ENCODE results near the gene LDB2. TPM values are rescaled to one million over a fixed set of nuclear protein-coding genes. Genes with fewer than 3 reads are reported as not detected.

LDB2 gene
- total and polyA plus RNA-seq, 3 donors from 2014 or later = 14.6 to 17.8 (median 15.7) TPM

GRCh38 chr4:16537926-16538325, 360.5 kb downstream of the LDB2 start:
- no peaks in the 10 kb centered on the region for H3K36me3 ChIP-seq (ENCODE audit: low read depth, missing control alignments)
- TF ChIP-seq POLR2A (IDR thresholded peaks at IDR 0.05) = no peak
- TF ChIP-seq CTCF (IDR thresholded peaks at IDR 0.05) = no peak
- intact Hi-C loops (cut with DNase I; ENCODE audit: low total_unique reads) = no loop called here
- H3K9me3 ChIP-seq = no peaks in the 10 kb centered on the region
- WGBS, 2 donors = 100% methylated on average over 1 of the region's 1 CpG
- H3K27ac ChIP-seq = no peak overlapping the region
- H3K4me3 ChIP-seq = no peak overlapping the region
- no peaks in the 10 kb centered on the region for H3K27me3 ChIP-seq
- DNase-seq = no peak
- no peaks in the 10 kb centered on the region for H3K4me1 ChIP-seq

DNA sequence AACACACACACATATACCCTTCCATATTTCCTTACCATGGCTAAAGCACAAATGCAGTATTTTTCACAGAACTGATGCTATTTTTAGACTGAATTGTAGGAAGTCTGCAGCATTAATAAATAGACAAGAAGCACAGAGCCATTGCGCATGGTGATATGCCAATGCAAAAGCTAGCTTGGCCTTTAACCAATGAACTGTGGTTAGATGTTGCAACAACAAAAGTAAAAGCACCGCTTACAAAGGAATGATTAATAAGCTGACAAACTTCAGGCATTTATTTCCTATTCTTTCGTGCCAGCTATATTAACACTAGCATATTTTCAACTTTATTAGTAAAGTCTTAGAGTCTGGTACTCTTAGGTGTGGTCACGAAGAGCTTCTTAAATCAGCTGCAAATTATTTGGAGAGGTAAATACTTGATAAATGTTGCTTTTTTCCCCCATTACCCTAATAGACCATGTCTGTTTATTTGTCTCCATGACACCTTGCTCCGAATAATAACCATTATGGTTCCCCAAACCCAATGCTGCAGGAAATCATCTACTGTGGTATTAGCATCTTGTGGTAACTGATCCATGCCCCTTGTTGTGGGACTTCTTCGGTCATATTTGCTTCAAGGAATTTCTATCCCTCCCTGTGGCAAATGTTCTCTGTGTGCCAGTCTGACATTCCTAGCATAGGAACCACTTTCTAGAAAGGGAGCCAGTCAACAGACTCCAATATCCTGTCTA, 366.0 kb downstream of the LDB2 start:
- no peak for DNase-seq
- TF ChIP-seq POLR2A (IDR thresholded peaks at IDR 0.05) = no peak
- no peak for TF ChIP-seq CTCF (IDR thresholded peaks at IDR 0.05)
- WGBS, 2 donors = 54 to 72% methylated on average over 6 of the region's 6 CpGs
- Histone ChIP-seq H3K9me3 (no peaks in the 10 kb centered on the region), H3K27ac (no peak overlapping the region), H3K27me3 (no peaks in the 10 kb centered on the region), H3K36me3 (ENCODE audit: low read depth, missing control alignments) (no peaks in the 10 kb centered on the region), H3K4me3 (no peak overlapping the region), H3K4me1 (no peaks in the 10 kb centered on the region)
- intact Hi-C loops (cut with DNase I; ENCODE audit: low total_unique reads) = no loop called here

DNA sequence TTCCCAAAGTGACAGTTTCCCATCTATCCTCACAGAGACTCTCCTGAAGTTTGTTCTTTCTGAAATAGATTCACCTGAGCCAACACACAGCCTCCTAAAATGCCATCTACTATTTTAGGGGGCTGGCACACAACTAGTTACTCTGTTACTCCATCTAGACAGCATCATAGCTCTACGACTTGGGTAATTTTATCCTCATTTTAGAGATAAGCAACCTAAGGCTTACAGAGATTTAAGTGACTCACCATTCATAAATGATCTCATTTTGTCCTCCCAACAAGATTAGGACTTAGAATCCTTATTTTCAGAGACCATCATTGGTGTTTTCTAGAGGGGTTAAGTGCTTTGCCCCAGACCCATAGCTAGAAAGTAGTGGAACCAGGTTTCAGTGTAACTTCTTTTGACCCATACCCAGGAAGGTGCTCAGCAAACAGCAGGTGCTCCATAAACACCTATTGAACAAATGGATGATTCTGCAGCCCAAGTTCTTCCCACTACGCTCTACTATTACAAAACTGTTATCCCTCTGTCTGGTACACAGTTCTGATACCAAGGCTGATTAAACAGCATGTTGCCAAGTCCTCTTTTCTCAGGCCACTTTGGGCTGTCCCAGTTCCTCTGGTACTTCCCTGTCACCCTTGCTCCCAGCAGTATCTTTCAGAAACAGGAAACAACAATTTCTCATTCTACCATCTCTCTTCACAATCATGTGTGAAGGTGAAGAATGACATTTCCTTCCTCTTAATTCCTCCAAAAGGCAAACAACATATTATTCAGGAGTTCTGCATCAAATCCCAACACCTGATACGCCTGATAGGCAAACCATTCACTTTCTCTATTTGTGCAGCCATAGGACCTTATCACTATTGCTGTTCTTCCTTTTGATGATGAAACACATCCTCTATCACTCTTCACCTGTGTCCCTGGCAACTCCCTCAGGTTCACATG, 367.5 kb downstream of the LDB2 start:
- Histone ChIP-seq H3K27ac (no peak overlapping the region), H3K36me3 (ENCODE audit: low read depth, missing control alignments) (no peaks in the 10 kb centered on the region), H3K9me3 (no peaks in the 10 kb centered on the region), H3K27me3 (no peaks in the 10 kb centered on the region), H3K4me1 (no peaks in the 10 kb centered on the region), H3K4me3 (no peak overlapping the region)
- no peak for DNase-seq
- intact Hi-C loops (cut with DNase I; ENCODE audit: low total_unique reads) = no loop called here
- 72 to 77% methylated on average over 3 of the region's 3 CpGs for WGBS, 2 donors
- no peak for TF ChIP-seq CTCF (IDR thresholded peaks at IDR 0.05)
- TF ChIP-seq POLR2A (IDR thresholded peaks at IDR 0.05) = no peak

- WGBS, 2 donors = 92 to 98% methylated on average over 5 of the region's 5 CpGs
- no peak for TF ChIP-seq CTCF (IDR thresholded peaks at IDR 0.05)
- TF ChIP-seq POLR2A (IDR thresholded peaks at IDR 0.05) = no peak
- Histone ChIP-seq H3K36me3 (ENCODE audit: low read depth, missing control alignments) (no peaks in the 10 kb centered on the region), H3K4me3 (no peak overlapping the region), H3K27me3 (no peaks in the 10 kb centered on the region), H3K27ac (no peak overlapping the region), H3K9me3 (no peaks in the 10 kb centered on the region), H3K4me1 (peaks cover 5% of the 10 kb centered on the region)
- intact Hi-C loops (cut with DNase I; ENCODE audit: low total_unique reads) = no loop called here
- no peak for DNase-seq
These were observed 373.4 kb downstream of the LDB2 start for GRCh38 chr4:16524911-16525554.
